ENCODE results near the gene SLC22A2.
"Not testable (repeated sequence)": the region's sequence is repeated elsewhere in the genome, so short reads cannot be mapped to it uniquely, and the experiment has no call there.

Gene SLC22A2

GRCh38 chr6:160258346-160259142 lies at the start of gene SLC22A2:
Gene SLC22A2, minus strand, starts transcription at chr6:160258821. Its CDS starts 64 bp downstream, at chr6:160258757.
- DNase-seq = no peak

GRCh38 chr6:160305926-160306713 lies 47.5 kb upstream of the SLC22A2 start:
- no peak for DNase-seq

GRCh38 chr6:160303806-160304205 lies 45.2 kb upstream of the SLC22A2 start:
- DNase-seq = no peak

- DNase-seq = not testable (repeated sequence)
Observed at GRCh38 chr6:160302431-160303082, 43.9 kb upstream of the SLC22A2 start.

- no peak for DNase-seq
Observed at GRCh38 chr6:160301339-160301738, 42.7 kb upstream of the SLC22A2 start.

GRCh38 chr6:160300076-160300695 lies 41.6 kb upstream of the SLC22A2 start:
- no peak for DNase-seq

- DNase-seq = no peak
Observed at GRCh38 chr6:160299559-160299958, 40.9 kb upstream of the SLC22A2 start.

GRCh38 chr6:160298121-160298520 lies 39.5 kb upstream of the SLC22A2 start:
- DNase-seq = no peak

- no peak for DNase-seq
Observed at GRCh38 chr6:160297310-160297709, 38.7 kb upstream of the SLC22A2 start.

- no peak for DNase-seq
Observed at GRCh38 chr6:160293844-160294243, 35.2 kb upstream of the SLC22A2 start.

GRCh38 chr6:160285541-160286105 lies 27.0 kb upstream of the SLC22A2 start:
- no peak for DNase-seq

GRCh38 chr6:160284575-160284974 lies 26.0 kb upstream of the SLC22A2 start:
- no peak for DNase-seq

GRCh38 chr6:160282444-160282843 lies 23.8 kb upstream of the SLC22A2 start:
- DNase-seq = no peak

GRCh38 chr6:160279850-160280249 lies 21.2 kb upstream of the SLC22A2 start:
- no peak for DNase-seq

GRCh38 chr6:160278786-160279310 lies 20.2 kb upstream of the SLC22A2 start:
- DNase-seq = no peak

- DNase-seq = no peak
Observed at GRCh38 chr6:160278311-160278710, 19.7 kb upstream of the SLC22A2 start.

- no peak for DNase-seq
Observed at GRCh38 chr6:160277546-160277945, 18.9 kb upstream of the SLC22A2 start.

GRCh38 chr6:160277144-160277543 lies 18.5 kb upstream of the SLC22A2 start:
- no peak for DNase-seq

GRCh38 chr6:160276126-160276525 lies 17.5 kb upstream of the SLC22A2 start:
- DNase-seq = no peak

GRCh38 chr6:160275511-160276003 lies 16.9 kb upstream of the SLC22A2 start:
- DNase-seq = no peak

GRCh38 chr6:160274871-160275510 lies 16.4 kb upstream of the SLC22A2 start:
- no peak for DNase-seq

GRCh38 chr6:160273750-160274149 lies 15.1 kb upstream of the SLC22A2 start:
- no peak for DNase-seq
